Trophoblast cell (in vitro differentiated cells and primary cell): ENCODE results near the gene NDUFA11.

Experiments used
- DNase-seq, 2 donors: peaks; one replicate each; pipeline ENCODE4 v3.0.0-alpha.2; 2016
- H2AFZ ChIP-seq: 2 replicates; pipeline ENCODE4 v1.6.1; 2013; ENCODE audit warnings: low read length, moderate library complexity, mild to moderate bottlenecking; ENCODE audit not compliant: insufficient read depth, poor library complexity
- H2AK5ac ChIP-seq: 2 replicates; pipeline ENCODE4 v1.6.1; 2013; ENCODE audit warnings: mild to moderate bottlenecking, low read length
- H2BK120ac ChIP-seq: 2 replicates; pipeline ENCODE4 v1.6.1; 2013; ENCODE audit warnings: low read length, mild to moderate bottlenecking, moderate library complexity; ENCODE audit not compliant: insufficient read depth, poor library complexity
- H2BK12ac ChIP-seq: 2 replicates; pipeline ENCODE4 v1.6.1; 2013; ENCODE audit warnings: mild to moderate bottlenecking, low read length, moderate library complexity
- H2BK5ac ChIP-seq: 2 replicates; pipeline ENCODE4 v1.6.1; 2013; ENCODE audit warnings: low read length, low read depth, moderate library complexity, mild to moderate bottlenecking; ENCODE audit not compliant: poor library complexity
- H3K14ac ChIP-seq: 2 replicates; pipeline ENCODE4 v1.6.1; 2013; ENCODE audit warnings: mild to moderate bottlenecking, low read length
- H3K18ac ChIP-seq: 2 replicates; pipeline ENCODE4 v1.6.1; 2013; ENCODE audit warnings: mild to moderate bottlenecking, low read length
- H3K23ac ChIP-seq: 2 replicates; pipeline ENCODE4 v1.6.1; 2013; ENCODE audit warnings: low read length
- H3K27ac ChIP-seq: 2 replicates; pipeline ENCODE4 v1.5.1; 2013; ENCODE audit warnings: low read depth, mild to moderate bottlenecking, inconsistent platforms, low read length, moderate library complexity
- H3K27me3 ChIP-seq: 2 replicates; pipeline ENCODE4 v1.6.1; 2013; ENCODE audit warnings: inconsistent platforms, mild to moderate bottlenecking, low read length, moderate library complexity; ENCODE audit not compliant: insufficient read depth
- H3K36me3 ChIP-seq, 2 experiments: 1 replicate in 1 of 2; 2 replicates in 1 of 2; pipeline ENCODE4 v1.6.1; 2013; ENCODE audit warnings: low read length in 2 of 2, mild to moderate bottlenecking in 2 of 2, moderate library complexity in 1 of 2; ENCODE audit not compliant: insufficient read depth in 2 of 2, control insufficient read depth in 1 of 2
- H3K4ac ChIP-seq: 2 replicates; pipeline ENCODE4 v1.6.1; 2013; ENCODE audit warnings: low read depth, mild to moderate bottlenecking, low read length, moderate library complexity
- H3K4me1 ChIP-seq, 2 experiments: 1 replicate in 1 of 2; 2 replicates in 1 of 2; pipeline ENCODE4 v1.6.1; 2013; ENCODE audit warnings: low read length in 2 of 2, mild to moderate bottlenecking in 2 of 2, moderate library complexity in 1 of 2; ENCODE audit not compliant: insufficient read depth in 2 of 2, control insufficient read depth in 1 of 2
- H3K4me2 ChIP-seq: 2 replicates; pipeline ENCODE4 v1.6.1; 2013; ENCODE audit warnings: inconsistent platforms, mild to moderate bottlenecking, low read length, moderate library complexity
- H3K4me3 ChIP-seq: 2 replicates; pipeline ENCODE4 v1.5.1; 2013; ENCODE audit warnings: mild to moderate bottlenecking, low read depth, low read length, inconsistent platforms
- H3K79me1 ChIP-seq: one replicate; pipeline ENCODE4 v1.6.1; 2013; ENCODE audit warnings: low read length
- H3K79me2 ChIP-seq: 2 replicates; pipeline ENCODE4 v1.6.1; 2013; ENCODE audit warnings: low read length, mild to moderate bottlenecking; ENCODE audit not compliant: control insufficient read depth, insufficient read depth, poor library complexity
- H3K9ac ChIP-seq: 2 replicates; pipeline ENCODE4 v1.6.1; 2013; ENCODE audit warnings: mild to moderate bottlenecking, low read length
- H3K9me3 ChIP-seq: 2 replicates; pipeline ENCODE4 v1.6.1; 2013; ENCODE audit warnings: low read depth, mild to moderate bottlenecking, control low read depth, inconsistent platforms, low read length; ENCODE audit not compliant: insufficient read depth
- H4K12ac ChIP-seq: 2 replicates; pipeline ENCODE4 v1.6.1; 2013; ENCODE audit warnings: low read depth, mild to moderate bottlenecking, low read length, moderate library complexity
- H4K8ac ChIP-seq: 2 replicates; pipeline ENCODE4 v1.6.1; 2013; ENCODE audit warnings: low read depth, mild to moderate bottlenecking, low read length, moderate library complexity
- H4K91ac ChIP-seq: one replicate; pipeline ENCODE4 v1.6.1; 2013; ENCODE audit warnings: low read depth, mild to moderate bottlenecking, low read length, moderate library complexity
- WGBS: extraction: QIAGEN DNeasy Blood & Tissue Kit; methylation state at CpG from one replicate; pipeline ENCODE4 v1.1.7; 2013; ENCODE audit warnings: missing lambda C conversion rate; ENCODE audit not compliant: insufficient read length, insufficient coverage; ENCODE audit errors: extremely low coverage; 5-methylcytosine and 5-hydroxymethylcytosine counted together

Gene NDUFA11

DNA sequence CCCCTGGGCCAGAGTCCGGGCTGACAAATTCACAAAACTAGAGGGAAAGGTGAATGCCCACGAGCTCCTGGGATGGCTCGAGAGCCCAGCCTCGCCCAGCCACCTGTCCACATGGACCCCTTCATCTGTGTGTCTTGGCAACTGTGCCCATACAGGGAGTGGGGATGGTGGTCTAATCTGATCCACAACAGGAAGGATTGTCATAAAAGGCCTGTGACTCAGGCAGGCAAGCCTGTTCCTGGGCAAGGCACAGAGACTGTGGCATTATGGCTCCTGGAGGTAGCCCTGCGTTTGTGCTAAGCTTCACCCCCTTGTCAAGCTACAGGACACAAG, 30.4 kb upstream of the NDUFA11 start:
- no peak overlapping the region for H3K23ac ChIP-seq
- no peak overlapping the region for H3K27ac ChIP-seq
- no peak overlapping the region for H4K91ac ChIP-seq
- no CpG with 5 or more reads among the region's 5 CpGs for WGBS
- H3K9me3 ChIP-seq = peaks cover 4% of the 10 kb centered on the region
- no peaks in the 10 kb centered on the region for H3K27me3 ChIP-seq
- H2AK5ac ChIP-seq = no peak overlapping the region
- H3K4me2 ChIP-seq = no peak overlapping the region
- no peak overlapping the region for H2AFZ ChIP-seq
- peaks cover 24 to 26% of the 10 kb centered on the region in 2 experiments for H3K4me1 ChIP-seq
- no peak overlapping the region for H3K18ac ChIP-seq
- H3K4me3 ChIP-seq = no peak overlapping the region
- no peak overlapping the region for H2BK5ac ChIP-seq
- H2BK120ac ChIP-seq = no peak overlapping the region
- H4K12ac ChIP-seq = no peak overlapping the region
- no peak overlapping the region for H3K9ac ChIP-seq
- peaks cover 6% of the 10 kb centered on the region for H3K79me1 ChIP-seq
- no peaks in the 10 kb centered on the region for H3K79me2 ChIP-seq
- H3K14ac ChIP-seq = no peak overlapping the region
- H2BK12ac ChIP-seq = no peak overlapping the region
- no peak overlapping the region for H3K4ac ChIP-seq
- no peak overlapping the region for H4K8ac ChIP-seq
- peaks cover 49 to 65% of the 10 kb centered on the region in 2 experiments for H3K36me3 ChIP-seq
- no peak for DNase-seq

DNA sequence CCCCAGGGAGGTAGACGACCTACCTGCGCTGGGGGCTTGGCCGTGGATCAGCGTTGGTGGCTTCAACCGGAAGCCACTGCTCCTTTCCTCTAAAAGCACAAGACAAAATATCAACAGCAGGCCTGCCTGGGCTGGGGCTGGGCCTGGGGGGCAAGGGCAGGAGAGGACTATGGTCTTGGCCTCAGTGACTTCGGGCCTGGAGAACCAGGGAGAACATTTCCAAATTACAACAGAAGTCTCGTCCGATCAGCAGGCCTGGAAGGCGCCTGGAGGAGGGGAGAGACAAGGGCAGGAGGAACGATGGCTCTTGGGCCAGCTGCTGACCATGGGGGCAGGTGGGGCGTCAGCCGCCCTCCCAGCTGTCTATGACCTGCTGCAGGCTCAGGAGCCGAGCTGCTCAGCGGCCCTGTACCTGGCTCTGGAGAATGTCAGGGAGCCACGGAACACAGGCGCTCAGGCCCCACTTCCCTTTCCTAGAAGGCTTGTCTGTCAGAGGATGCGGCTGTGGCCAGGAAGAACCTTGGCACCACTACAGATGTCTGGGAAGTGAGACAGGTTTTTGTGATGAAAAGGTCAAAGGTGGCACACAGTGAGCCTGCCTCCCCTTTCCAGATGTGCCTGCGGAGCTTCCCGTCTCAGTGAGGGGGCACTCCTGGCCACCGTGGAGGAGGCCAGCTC, 29.9 kb upstream of the NDUFA11 start:
- H2AFZ ChIP-seq = no peak overlapping the region
- H3K9ac ChIP-seq = no peak overlapping the region
- H2BK5ac ChIP-seq = peak overlapping the region; percentile 22
- peaks cover 4% of the 10 kb centered on the region for H3K9me3 ChIP-seq
- no CpG with 5 or more reads among the region's 20 CpGs for WGBS
- no peak overlapping the region for H4K8ac ChIP-seq
- no peak overlapping the region for H2AK5ac ChIP-seq
- H3K27ac ChIP-seq = peak overlapping the region; percentile 20
- H3K79me2 ChIP-seq = no peaks in the 10 kb centered on the region
- H4K91ac ChIP-seq = peak overlapping the region; percentile 16
- no peak overlapping the region for H3K23ac ChIP-seq
- no peak overlapping the region for H4K12ac ChIP-seq
- peaks cover 53 to 68% of the 10 kb centered on the region in 2 experiments for H3K36me3 ChIP-seq
- no peak overlapping the region for H3K14ac ChIP-seq
- H2BK12ac ChIP-seq = no peak overlapping the region
- peaks cover 24 to 26% of the 10 kb centered on the region in 2 experiments for H3K4me1 ChIP-seq
- H3K18ac ChIP-seq = peak overlapping the region; percentile 68
- peak overlapping the region; percentile 6 for H2BK120ac ChIP-seq
- no peak overlapping the region for H3K4me3 ChIP-seq
- no peak for DNase-seq
- H3K4ac ChIP-seq = no peak overlapping the region
- no peaks in the 10 kb centered on the region for H3K27me3 ChIP-seq
- peak overlapping the region; percentile 30 for H3K4me2 ChIP-seq
- peaks cover 6% of the 10 kb centered on the region for H3K79me1 ChIP-seq

DNA sequence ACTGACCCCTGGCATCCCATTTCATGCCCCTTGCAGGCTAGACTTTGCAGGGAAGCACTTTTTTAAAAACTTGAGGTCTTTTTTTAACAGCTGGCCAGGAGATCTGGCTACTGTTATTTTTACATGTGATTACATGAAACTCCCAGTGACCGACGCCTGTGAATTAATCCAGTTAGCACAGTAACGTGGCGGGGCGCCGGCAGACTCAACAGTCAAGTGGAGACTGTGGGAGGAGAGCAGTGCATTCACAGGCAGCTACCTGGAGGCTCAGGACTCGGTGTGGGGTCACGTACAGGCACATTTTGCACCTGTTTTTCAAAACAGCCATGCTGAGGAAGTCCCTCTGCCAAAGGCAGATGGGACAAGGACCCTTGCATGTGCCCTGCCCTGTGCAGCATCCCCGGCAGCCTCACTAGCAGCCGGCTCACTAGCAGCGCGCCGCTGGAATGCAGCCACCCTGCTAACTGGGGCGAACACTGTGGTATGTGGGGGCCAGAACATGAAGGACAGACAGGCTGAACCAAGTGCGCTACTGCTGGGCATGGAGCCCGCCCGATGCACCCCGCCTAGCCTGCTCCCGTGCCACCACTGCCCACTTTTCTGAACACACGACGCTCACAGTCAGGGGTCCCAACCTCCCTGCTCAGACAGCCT, 29.1 kb upstream of the NDUFA11 start:
- no peak overlapping the region for H4K12ac ChIP-seq
- H3K9ac ChIP-seq = no peak overlapping the region
- peaks cover 4% of the 10 kb centered on the region for H3K9me3 ChIP-seq
- no peak overlapping the region for H3K4me2 ChIP-seq
- H3K4me3 ChIP-seq = no peak overlapping the region
- no peak overlapping the region for H2AK5ac ChIP-seq
- H3K79me1 ChIP-seq = peaks cover 6% of the 10 kb centered on the region
- no peak overlapping the region for H3K23ac ChIP-seq
- WGBS = no CpG with 5 or more reads among the region's 21 CpGs
- peaks cover 58 to 74% of the 10 kb centered on the region in 2 experiments for H3K36me3 ChIP-seq
- no peak for DNase-seq
- H4K91ac ChIP-seq = no peak overlapping the region
- peaks cover 24 to 26% of the 10 kb centered on the region in 2 experiments for H3K4me1 ChIP-seq
- H2AFZ ChIP-seq = no peak overlapping the region
- no peak overlapping the region for H4K8ac ChIP-seq
- H2BK120ac ChIP-seq = peak overlapping the region; percentile 12
- H3K79me2 ChIP-seq = no peaks in the 10 kb centered on the region
- no peak overlapping the region for H3K27ac ChIP-seq
- H3K27me3 ChIP-seq = no peaks in the 10 kb centered on the region
- H2BK5ac ChIP-seq = no peak overlapping the region
- H3K18ac ChIP-seq = peak overlapping the region; percentile 68
- no peak overlapping the region for H2BK12ac ChIP-seq
- peak overlapping the region; percentile 11 for H3K14ac ChIP-seq
- peak overlapping the region; percentile 34 for H3K4ac ChIP-seq

DNA sequence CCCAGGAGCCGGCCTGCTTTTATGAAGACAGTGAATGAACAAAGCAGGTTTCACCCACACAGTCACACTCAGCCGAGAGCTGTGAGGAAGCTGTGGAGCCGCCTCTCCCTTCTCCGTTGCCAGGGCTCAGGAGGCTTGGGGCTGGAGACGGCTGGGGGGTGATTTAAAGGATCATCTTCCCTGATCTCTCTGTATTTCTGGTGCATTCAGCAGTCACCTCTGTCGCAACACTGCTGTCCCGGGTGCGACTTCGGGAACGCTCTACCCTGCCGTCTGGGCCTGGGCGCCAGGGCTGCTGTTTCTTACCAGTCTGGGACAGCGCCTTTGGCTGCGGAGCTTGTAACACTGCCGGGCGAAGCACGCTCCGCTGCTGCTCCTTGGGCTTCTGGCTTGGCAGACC, 28.6 kb upstream of the NDUFA11 start:
- Histone ChIP-seq H2AFZ (no peak overlapping the region), H3K4me3 (no peak overlapping the region), H3K4me2 (no peak overlapping the region), H3K4me1 (peaks cover 24 to 26% of the 10 kb centered on the region in 2 experiments), H3K18ac (no peak overlapping the region), H4K91ac (no peak overlapping the region), H3K79me1 (peaks cover 6% of the 10 kb centered on the region), H2BK120ac (no peak overlapping the region), H3K27me3 (no peaks in the 10 kb centered on the region), H3K27ac (no peak overlapping the region), H2BK12ac (no peak overlapping the region), H4K8ac (no peak overlapping the region), H2BK5ac (no peak overlapping the region), H3K79me2 (no peaks in the 10 kb centered on the region), H3K36me3 (peaks cover 60 to 74% of the 10 kb centered on the region in 2 experiments), H3K4ac (no peak overlapping the region), H3K14ac (no peak overlapping the region), H3K23ac (no peak overlapping the region), H4K12ac (no peak overlapping the region), H3K9ac (no peak overlapping the region), H3K9me3 (peaks cover 4% of the 10 kb centered on the region), H2AK5ac (no peak overlapping the region)
- whole genome bisulfite sequencing = no CpG with 5 or more reads among the region's 18 CpGs
- no peak for DNase-seq
